ENCODE data around the gene NHLRC4. TPM values are rescaled to one million over a fixed set of nuclear protein-coding genes. Genes with fewer than 3 reads are reported as not detected.
A peak's percentile ranks its signal among the peaks of the same experiment; 100 is the strongest.

The NHLRC4 gene
- total and polyA plus RNA-seq, 2 of the 13 experiments (the other 11 are each of a cell fraction or from before 2014, with no cell fraction given), result 0.40 to 0.59 TPM

DNA sequence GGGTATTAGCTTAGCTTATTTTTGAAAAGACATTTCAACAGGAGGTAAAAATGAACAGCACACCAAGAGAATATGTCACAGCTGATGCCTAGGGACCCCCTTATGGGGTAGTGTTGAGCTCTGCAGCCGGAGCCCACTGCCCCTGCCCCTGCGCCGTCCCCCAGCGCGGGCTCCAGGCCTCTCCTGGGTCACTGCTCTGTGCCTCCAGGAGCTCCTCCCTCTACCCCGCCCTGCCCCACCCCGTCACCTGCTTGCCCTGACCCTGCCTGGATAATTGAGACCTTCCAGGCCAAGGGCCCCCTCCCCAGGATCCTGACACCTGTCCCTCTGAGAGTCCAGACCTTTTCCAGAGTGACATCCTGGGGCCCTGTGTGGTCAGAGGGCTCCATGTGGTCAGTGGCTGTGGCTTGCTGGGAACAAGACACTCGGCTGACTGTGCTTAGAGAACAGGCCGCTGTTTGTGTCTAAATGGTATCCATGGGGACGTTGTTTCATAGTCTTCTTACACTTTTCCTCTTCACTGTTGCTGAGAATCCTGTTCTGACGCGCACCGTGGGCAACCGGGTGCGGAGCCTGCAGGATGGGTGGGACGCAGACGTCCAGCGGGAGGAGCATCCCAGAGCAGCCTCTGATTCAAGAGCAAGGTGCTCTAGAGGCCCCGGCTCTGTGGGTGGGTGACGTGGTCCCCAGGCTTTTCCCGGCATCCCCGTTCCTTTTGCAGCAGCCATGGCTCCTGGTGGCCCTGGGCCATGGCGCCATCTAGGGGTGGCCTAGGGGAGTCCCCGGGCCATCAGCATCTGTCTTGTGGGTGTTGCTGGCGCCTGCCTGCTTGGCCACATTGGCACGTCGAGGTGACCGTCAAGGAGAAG lies 43.9 kb downstream of the NHLRC4 start (continued):
- TF ChIP-seq, protein P1, sequence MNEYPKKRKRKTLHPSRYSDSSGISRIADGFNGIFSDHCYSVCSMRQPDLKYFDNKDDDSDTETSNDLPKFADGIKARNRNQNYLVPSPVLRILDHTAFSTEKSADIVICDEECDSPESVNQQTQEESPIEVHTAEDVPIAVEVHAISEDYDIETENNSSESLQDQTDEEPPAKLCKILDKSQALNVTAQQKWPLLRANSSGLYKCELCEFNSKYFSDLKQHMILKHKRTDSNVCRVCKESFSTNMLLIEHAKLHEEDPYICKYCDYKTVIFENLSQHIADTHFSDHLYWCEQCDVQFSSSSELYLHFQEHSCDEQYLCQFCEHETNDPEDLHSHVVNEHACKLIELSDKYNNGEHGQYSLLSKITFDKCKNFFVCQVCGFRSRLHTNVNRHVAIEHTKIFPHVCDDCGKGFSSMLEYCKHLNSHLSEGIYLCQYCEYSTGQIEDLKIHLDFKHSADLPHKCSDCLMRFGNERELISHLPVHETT (CRISPR knock-in tag; conservative IDR thresholded peaks at IDR 0.05), result no peak
- peak; percentile 98 for TF ChIP-seq ZBTB33 (CRISPR knock-in tag; IDR thresholded peaks at IDR 0.05)
- TF ChIP-seq ATF7-NPFF (CRISPR knock-in tag; IDR thresholded peaks at IDR 0.05; ENCODE audit: low read depth), result no peak
- no peak for TF ChIP-seq ZNF318 (CRISPR knock-in tag; IDR thresholded peaks at IDR 0.05)
- peak; percentile 59; the same call in 1 of the 2 replicates for TF ChIP-seq KDM3A (CRISPR knock-in tag; IDR thresholded peaks at IDR 0.05; ENCODE audit: low read depth)
- TF ChIP-seq HCFC1 (IDR thresholded peaks at IDR 0.05; ENCODE audit: low read depth, low read length), result no peak
- TF ChIP-seq, protein P2, sequence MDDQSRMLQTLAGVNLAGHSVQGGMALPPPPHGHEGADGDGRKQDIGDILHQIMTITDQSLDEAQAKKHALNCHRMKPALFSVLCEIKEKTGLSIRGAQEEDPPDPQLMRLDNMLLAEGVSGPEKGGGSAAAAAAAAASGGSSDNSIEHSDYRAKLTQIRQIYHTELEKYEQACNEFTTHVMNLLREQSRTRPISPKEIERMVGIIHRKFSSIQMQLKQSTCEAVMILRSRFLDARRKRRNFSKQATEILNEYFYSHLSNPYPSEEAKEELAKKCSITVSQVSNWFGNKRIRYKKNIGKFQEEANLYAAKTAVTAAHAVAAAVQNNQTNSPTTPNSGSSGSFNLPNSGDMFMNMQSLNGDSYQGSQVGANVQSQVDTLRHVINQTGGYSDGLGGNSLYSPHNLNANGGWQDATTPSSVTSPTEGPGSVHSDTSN (CRISPR knock-in tag; IDR thresholded peaks at IDR 0.05; ENCODE audit: borderline replicate concordance), result no peak
- TF ChIP-seq NFYC (CRISPR knock-in tag; IDR thresholded peaks at IDR 0.05), result peak; percentile 21; the same call in 1 of the 2 replicates
- peak; percentile 34; the same call in 1 of the 2 replicates for TF ChIP-seq CREM (IDR thresholded peaks at IDR 0.05)
- TF ChIP-seq CREM (CRISPR knock-in tag; IDR thresholded peaks at IDR 0.05), result no peak
- TF ChIP-seq USF2 (IDR thresholded peaks at IDR 0.05; ENCODE audit: low read depth, low read length), result no peak
- TF ChIP-seq USF2 (CRISPR knock-in tag; IDR thresholded peaks at IDR 0.05; ENCODE audit: borderline replicate concordance), result no peak
